WI38 (cell line): ENCODE results near the gene DLGAP5.

Experiments used
- H3K4me3 ChIP-seq: 2 replicates; pipeline ENCODE4 v1.5.1; 2011; ENCODE audit warnings: low read depth, mild to moderate bottlenecking, control low read depth, low read length
- CTCF ChIP-seq: IDR thresholded peaks from 2 replicates; pipeline ENCODE4 v1.5.1; 2012; ENCODE audit warnings: low read depth, mild to moderate bottlenecking, control low read depth, low read length

DLGAP5 gene

GRCh38 chr14:55201219-55202101 lies 10.1 kb upstream of the DLGAP5 start:
- H3K4me3 ChIP-seq = no peak overlapping the region
- TF ChIP-seq CTCF = no peak

GRCh38 chr14:55200651-55201050 lies 9.3 kb upstream of the DLGAP5 start:
- no peak overlapping the region for H3K4me3 ChIP-seq
- TF ChIP-seq CTCF = no peak

- no peak overlapping the region for H3K4me3 ChIP-seq
- TF ChIP-seq CTCF = no peak
Observed at GRCh38 chr14:55198749-55199148, 7.4 kb upstream of the DLGAP5 start.

GRCh38 chr14:55194656-55195355 lies 3.4 kb upstream of the DLGAP5 start:
- H3K4me3 ChIP-seq = no peak overlapping the region
- TF ChIP-seq CTCF = no peak

- no peak for TF ChIP-seq CTCF
- peak overlapping the region; percentile 94 for H3K4me3 ChIP-seq
Observed at GRCh38 chr14:55192054-55192621, 753 bp upstream of the DLGAP5 start.

GRCh38 chr14:55190906-55191202 lies 531 bp downstream of the DLGAP5 start:
- TF ChIP-seq CTCF = no peak
- peak overlapping the region; percentile 94 for H3K4me3 ChIP-seq
